Nephron (organoid): ENCODE data around the gene FBN1.

ENCODE experiments used
- H3K27ac Mint-ChIP-seq, 3 experiments: 2 replicates each; pipeline ENCODE4 v1.8.0; 2020; ENCODE audit warnings: mixed read lengths in 3 of 3, mild to moderate bottlenecking in 2 of 3, moderate library complexity in 1 of 3
- H3K27me3 Mint-ChIP-seq: 2 replicates; pipeline ENCODE4 v1.8.0; 2021; ENCODE audit warnings: low read depth, mild to moderate bottlenecking, moderate library complexity, mixed read lengths
- H3K36me3 Mint-ChIP-seq: 2 replicates; pipeline ENCODE4 v1.8.0; 2020; ENCODE audit warnings: low read depth, mixed read lengths
- H3K4me1 Mint-ChIP-seq: 2 replicates; pipeline ENCODE4 v1.8.0; 2020; ENCODE audit warnings: mixed read lengths
- H3K4me3 Mint-ChIP-seq, 3 experiments: 2 replicates each; pipeline ENCODE4 v1.8.0; 2020; ENCODE audit warnings: mild to moderate bottlenecking in 3 of 3, mixed read lengths in 3 of 3, moderate library complexity in 2 of 3
- H3K9me3 Mint-ChIP-seq: 2 replicates; pipeline ENCODE4 v1.8.0; 2020; ENCODE audit warnings: mixed read lengths
- CTCF ChIP-seq, 3 experiments: fragments of 200-600 bp; sonication (generic); IDR thresholded peaks; one replicate each; pipeline ENCODE4 v1.5.0; 2021; ENCODE audit warnings: antibody characterized with exemption in 3 of 3; ENCODE audit not compliant: unreplicated experiment in 3 of 3

The FBN1 gene

GRCh38 chr15:48421362-48421761 lies 224.1 kb downstream of the FBN1 start:
- no peak overlapping the region for H3K4me3 Mint-ChIP-seq
- no peaks in the 10 kb centered on the region for H3K27me3 Mint-ChIP-seq
- peak overlapping the region in 1 of 3 experiments; percentile 59 for H3K27ac Mint-ChIP-seq
- peaks cover 32% of the 10 kb centered on the region for H3K4me1 Mint-ChIP-seq
- TF ChIP-seq CTCF (IDR thresholded peaks at IDR 0.05; ENCODE audit: unreplicated experiment in 3 of 3): no peak
- no peaks in the 10 kb centered on the region for H3K9me3 Mint-ChIP-seq
- peaks cover 67% of the 10 kb centered on the region for H3K36me3 Mint-ChIP-seq

GRCh38 chr15:48419896-48420295 lies 225.6 kb downstream of the FBN1 start:
- H3K27ac Mint-ChIP-seq: peak overlapping the region in 2 of 3 experiments; percentile 56 to 59
- H3K27me3 Mint-ChIP-seq: no peaks in the 10 kb centered on the region
- H3K4me1 Mint-ChIP-seq: peaks cover 43% of the 10 kb centered on the region
- H3K36me3 Mint-ChIP-seq: peaks cover 71% of the 10 kb centered on the region
- TF ChIP-seq CTCF (IDR thresholded peaks at IDR 0.05; ENCODE audit: unreplicated experiment in 3 of 3): no peak
- H3K9me3 Mint-ChIP-seq: no peaks in the 10 kb centered on the region
- H3K4me3 Mint-ChIP-seq: no peak overlapping the region

- H3K4me1 Mint-ChIP-seq: peaks cover 39% of the 10 kb centered on the region
- H3K27ac Mint-ChIP-seq: peak overlapping the region in 2 of 3 experiments; percentile 17 to 87
- no peak overlapping the region for H3K4me3 Mint-ChIP-seq
- no peak for TF ChIP-seq CTCF (IDR thresholded peaks at IDR 0.05; ENCODE audit: unreplicated experiment in 3 of 3)
- H3K9me3 Mint-ChIP-seq: no peaks in the 10 kb centered on the region
- peaks cover 72% of the 10 kb centered on the region for H3K36me3 Mint-ChIP-seq
- H3K27me3 Mint-ChIP-seq: no peaks in the 10 kb centered on the region
Measured at GRCh38 chr15:48418343-48418742, 227.2 kb downstream of the FBN1 start.

- Mint-ChIP-seq H3K27ac (peak overlapping the region in 2 of 3 experiments; percentile 60 to 87), H3K9me3 (no peaks in the 10 kb centered on the region), H3K27me3 (no peaks in the 10 kb centered on the region), H3K4me1 (peaks cover 45% of the 10 kb centered on the region), H3K36me3 (peaks cover 74% of the 10 kb centered on the region), H3K4me3 (no peak overlapping the region)
- no peak for TF ChIP-seq CTCF (IDR thresholded peaks at IDR 0.05; ENCODE audit: unreplicated experiment in 3 of 3)
Measured at GRCh38 chr15:48416301-48416700, 229.2 kb downstream of the FBN1 start.

- peak overlapping the region in 2 of 3 experiments; percentile 53 to 87 for H3K27ac Mint-ChIP-seq
Measured at GRCh38 chr15:48415036-48415886, 230.2 kb downstream of the FBN1 start.

More at GRCh38 chr15:48415036-48415886, 230.2 kb downstream of the FBN1 start:
- Mint-ChIP-seq H3K4me1 (peaks cover 39% of the 10 kb centered on the region), H3K4me3 (peak overlapping the region in 1 of 3 experiments; percentile 32), H3K27me3 (no peaks in the 10 kb centered on the region), H3K9me3 (no peaks in the 10 kb centered on the region), H3K36me3 (peaks cover 74% of the 10 kb centered on the region)
- no peak for TF ChIP-seq CTCF (IDR thresholded peaks at IDR 0.05; ENCODE audit: unreplicated experiment in 3 of 3)
